GM12878 (cell line): ENCODE results near the gene PALLD. TPM values are rescaled to one million over a fixed set of nuclear protein-coding genes. Genes with fewer than 3 reads are reported as not detected.

Experiments used
- ATAC-seq: fragments of 200-7000 bp; cut with Tn5 transposase; 3 replicates; pipeline ENCODE4 v1.9.1; 2020; ENCODE audit warnings: mild to moderate bottlenecking, moderate library complexity
- BruUV-seq: library from RNA; stranded (reverse); fragments of 400-500 nt; replicated peaks from 2 replicates; lab custom pipeline; 2021; lab: Mats Ljungman, UMichigan
- CTCF ChIA-PET: fragments of 300-600 bp; sonication (Branson Sonifier 250); formaldehyde crosslinking; extraction: SDS; loops from one replicate; lab custom pipeline; 2021; ENCODE audit warnings: inconsistent platforms; lab: Yijun Ruan, JAX
- POLR2A ChIA-PET: fragments of 350-600 bp; formaldehyde crosslinking; extraction: SDS; loops from one replicate; lab custom pipeline; 2021; ENCODE audit warnings: inconsistent platforms; lab: Charles Lee
- RAD21 ChIA-PET: fragments of 300-600 bp; sonication (Branson Sonifier 250); formaldehyde crosslinking; loops from one replicate; lab custom pipeline; 2023; ENCODE audit warnings: antibody characterized with exemption; ENCODE audit not compliant: unreplicated experiment; lab: Charles Lee
- SMC1A ChIA-PET: fragments of 300-600 bp; sonication (Branson Sonifier 250); formaldehyde crosslinking; loops from one replicate; lab custom pipeline; 2023; ENCODE audit not compliant: unreplicated experiment, uncharacterized antibody; lab: Charles Lee
- DNase-seq: peaks from one replicate; pipeline ENCODE4 v3.0.0-alpha.2; 2011; ENCODE audit warnings: low read depth, low spot score
- FAIRE-seq: peaks from 3 replicates; lab custom pipeline; 2011; peaks lifted over from hg19 to GRCh38; lab: Jason Lieb, UNC
- H2AFZ ChIP-seq: 2 replicates; pipeline ENCODE4 v1.6.0; 2011; ENCODE audit warnings: low read depth, low read length, control low read depth; ENCODE audit not compliant: control insufficient read depth
- H3K27ac ChIP-seq: 2 replicates; pipeline ENCODE4 v1.5.1; 2011; ENCODE audit warnings: control low read depth; ENCODE audit not compliant: control insufficient read depth, insufficient read depth
- H3K27me3 ChIP-seq, 2 experiments: replicated peaks in 1 of 2; 2 replicates each; pipeline versions ENCODE4 v1.6.0 to v1.6.1; 2011; ENCODE audit warnings: low read length in 1 of 2; ENCODE audit not compliant: control insufficient read depth in 2 of 2, insufficient read depth in 2 of 2
- H3K36me3 ChIP-seq, 2 experiments: 2 replicates each; pipeline ENCODE4 v1.5.1; 2011; ENCODE audit warnings: low read length in 1 of 2; ENCODE audit not compliant: control insufficient read depth in 2 of 2, insufficient read depth in 2 of 2
- H3K4me1 ChIP-seq: 2 replicates; pipeline ENCODE4 v1.6.1; 2011; ENCODE audit warnings: mild to moderate bottlenecking, low read length, moderate library complexity, mixed read lengths; ENCODE audit not compliant: control insufficient read depth, insufficient read depth
- H3K4me2 ChIP-seq: 2 replicates; pipeline ENCODE4 v1.6.0; 2011; ENCODE audit warnings: control low read depth; ENCODE audit not compliant: control insufficient read depth, insufficient read depth
- H3K4me3 ChIP-seq: fragments of 200-600 bp; sonication (generic); 2 replicates; pipeline ENCODE4 v1.5.1; 2016
- H3K79me2 ChIP-seq: 2 replicates; pipeline ENCODE4 v1.6.0; 2011; ENCODE audit warnings: low read length; ENCODE audit not compliant: control insufficient read depth, insufficient read depth
- H3K9ac ChIP-seq: 2 replicates; pipeline ENCODE4 v1.8.0; 2011; ENCODE audit warnings: low read length, control low read depth, mixed read lengths; ENCODE audit not compliant: control insufficient read depth, insufficient read depth
- H3K9me3 ChIP-seq: replicated peaks from 3 replicates; pipeline ENCODE4 v1.5.1; 2011; ENCODE audit warnings: mild to moderate bottlenecking, low read length; ENCODE audit not compliant: control insufficient read depth, insufficient read depth
- H4K20me1 ChIP-seq: 2 replicates; pipeline ENCODE4 v1.6.0; 2011; ENCODE audit not compliant: control insufficient read depth, insufficient read depth
- EED ChIP-seq: sonication (generic); IDR thresholded peaks from 2 replicates; pipeline ENCODE4 v1.6.1; 2016; ENCODE audit warnings: antibody characterized with exemption, low read depth
- EZH2 ChIP-seq: IDR thresholded peaks from 2 replicates; pipeline ENCODE4 v1.6.1; 2012; ENCODE audit warnings: low read depth, mild to moderate bottlenecking, control low read depth, inconsistent platforms, low read length, borderline replicate concordance; ENCODE audit not compliant: control insufficient read depth
- HDAC6 ChIP-seq: fragments of 200-600 bp; sonication (generic); IDR thresholded peaks from one replicate; pipeline ENCODE4 v1.8.0; 2017; ENCODE audit warnings: antibody characterized with exemption; ENCODE audit not compliant: unreplicated experiment
- MTA3 ChIP-seq: IDR thresholded peaks from 2 replicates; pipeline ENCODE4 v1.6.1; 2012; ENCODE audit warnings: low read length, inconsistent platforms, borderline replicate concordance
- MYB ChIP-seq: fragments of 150-350 bp; IDR thresholded peaks from 2 replicates; pipeline ENCODE4 v1.6.1; 2014; ENCODE audit warnings: mild to moderate bottlenecking, low read depth, low read length, borderline replicate concordance
- RB1 ChIP-seq: fragments of 450-650 bp; formaldehyde crosslinking; IDR thresholded peaks from 2 replicates; pipeline ENCODE4 v1.6.1; 2017; ENCODE audit warnings: mild to moderate bottlenecking, borderline replicate concordance
- SMAD1 ChIP-seq: fragments of 450-650 bp; IDR thresholded peaks from 2 replicates; pipeline ENCODE4 v1.6.1; 2018; ENCODE audit warnings: mild to moderate bottlenecking, low read depth; ENCODE audit not compliant: partially characterized antibody
- TARDBP ChIP-seq: IDR thresholded peaks from 2 replicates; pipeline ENCODE4 v1.6.1; 2016; ENCODE audit warnings: borderline replicate concordance
- USF2 ChIP-seq: IDR thresholded peaks from 2 replicates; pipeline ENCODE4 v1.6.1; 2011; ENCODE audit warnings: low read depth, low read length, improper control_type of control experiment, borderline replicate concordance
- ZNF274 ChIP-seq: IDR thresholded peaks from one replicate; pipeline ENCODE4 v1.8.0; 2011; ENCODE audit not compliant: insufficient read length, insufficient read depth
- WGBS: methylation state at CpG from one replicate; pipeline ENCODE4 v1.1.6; 2016; ENCODE audit warnings: low lambda C conversion rate; ENCODE audit not compliant: insufficient replicate concordance, insufficient coverage; ENCODE audit errors: missing lambda C conversion rate; 5-methylcytosine and 5-hydroxymethylcytosine counted together
- in situ Hi-C: fragments of 300-500 bp; cut with MboI; formaldehyde crosslinking; loops from 9 replicates; pipeline ENCODE4 v1.14.3; 2018; ENCODE audit warnings: mixed read lengths
- intact Hi-C: fragments of 100-400 bp; cut with micrococcal nuclease; formaldehyde crosslinking; loops from one replicate; pipeline ENCODE4 v1.14.2; 2022; ENCODE audit not compliant: unreplicated experiment
- polyA plus RNA-seq, 11 experiments: library from polyadenylated mRNA; depleted of rRNA in 4 of 11; unstranded in 6 of 11; stranded (reverse) in 5 of 11; fragments of >200 nt; fragmentation: Nextera tagmentation in 4 of 11; fragmentation: Illumina TruSeq in 1 of 11; extraction: Ambion mirVana in 4 of 11; extraction: Trizol in 1 of 11; gene quantifications; 1 replicate in 1 of 11; 2 replicates in 10 of 11; pipeline versions ENCODE4 v1.2.1 to v1.2.3, GENCODE V29; 2011 to 2016; ENCODE audit warnings: inconsistent platforms in 2 of 11, missing spikeins in 2 of 11, low read depth in 1 of 11
- total RNA-seq, 4 experiments: library from RNA; depleted of rRNA in 3 of 4; stranded (reverse); fragments of >200 nt in 3 of 4; fragmentation: Illumina TruSeq in 1 of 4; extraction: Trizol in 1 of 4; gene quantifications; 2 replicates each; pipeline versions ENCODE4 v1.2.1 to v1.2.3, GENCODE V29; 2013 to 2021
- TF ChIP-seq, protein P1 (sequence below): fragments of 450-650 bp; IDR thresholded peaks from 2 replicates; pipeline ENCODE4 v1.6.1; 2017; ENCODE audit warnings: mild to moderate bottlenecking, low read depth, inconsistent platforms; ENCODE audit not compliant: poor library complexity, severe bottlenecking

The PALLD gene
- total and polyA plus RNA-seq, 10 of the 15 experiments (the other 5 are each of a cell fraction or from before 2014, with no cell fraction given): 1.0 to 7.7 (median 1.7) TPM

- ATAC-seq (no peak), FAIRE-seq (peak; percentile 75), DNase-seq (no peak)
- no peak overlapping the region for H2AFZ ChIP-seq
- CTCF ChIA-PET: no interaction called here
- no peaks in the 10 kb centered on the region for H3K36me3 ChIP-seq
- no peak overlapping the region for H3K4me3 ChIP-seq
- no peaks in the 10 kb centered on the region for H4K20me1 ChIP-seq
- TF ChIP-seq, protein P1, sequence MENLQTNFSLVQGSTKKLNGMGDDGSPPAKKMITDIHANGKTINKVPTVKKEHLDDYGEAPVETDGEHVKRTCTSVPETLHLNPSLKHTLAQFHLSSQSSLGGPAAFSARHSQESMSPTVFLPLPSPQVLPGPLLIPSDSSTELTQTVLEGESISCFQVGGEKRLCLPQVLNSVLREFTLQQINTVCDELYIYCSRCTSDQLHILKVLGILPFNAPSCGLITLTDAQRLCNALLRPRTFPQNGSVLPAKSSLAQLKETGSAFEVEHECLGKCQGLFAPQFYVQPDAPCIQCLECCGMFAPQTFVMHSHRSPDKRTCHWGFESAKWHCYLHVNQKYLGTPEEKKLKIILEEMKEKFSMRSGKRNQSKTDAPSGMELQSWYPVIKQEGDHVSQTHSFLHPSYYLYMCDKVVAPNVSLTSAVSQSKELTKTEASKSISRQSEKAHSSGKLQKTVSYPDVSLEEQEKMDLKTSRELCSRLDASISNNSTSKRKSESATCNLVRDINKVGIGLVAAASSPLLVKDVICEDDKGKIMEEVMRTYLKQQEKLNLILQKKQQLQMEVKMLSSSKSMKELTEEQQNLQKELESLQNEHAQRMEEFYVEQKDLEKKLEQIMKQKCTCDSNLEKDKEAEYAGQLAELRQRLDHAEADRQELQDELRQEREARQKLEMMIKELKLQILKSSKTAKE: no peak
- TF ChIP-seq ZNF274: no peak
- no peak for TF ChIP-seq RB1
- no peaks in the 10 kb centered on the region for H3K9me3 ChIP-seq
- POLR2A ChIA-PET: no interaction called here
- 54% methylated on average over 5 of the region's 5 CpGs for WGBS
- SMC1A ChIA-PET: no interaction called here
- peaks cover 0 to 4% of the 10 kb centered on the region in 2 experiments; a peak in 1 of 4 replicates for H3K27me3 ChIP-seq
- H3K79me2 ChIP-seq: no peaks in the 10 kb centered on the region
- intact Hi-C loops (no loop called here), in situ Hi-C loops (no loop called here)
- H3K4me2 ChIP-seq: no peak overlapping the region
- RAD21 ChIA-PET: no interaction called here
- H3K4me1 ChIP-seq: no peaks in the 10 kb centered on the region
- no peak overlapping the region for H3K9ac ChIP-seq
- BruUV-seq: no TSS peak
- H3K27ac ChIP-seq: no peak overlapping the region
Measured at GRCh38 chr4:168868044-168868781, 371.4 kb downstream of the PALLD start.

- RAD21 ChIA-PET: no interaction called here
- TF ChIP-seq, protein P1: no peak
- no peak for TF ChIP-seq SMAD1
- no peak for TF ChIP-seq HDAC6
- no peak for TF ChIP-seq EED
- TF ChIP-seq MTA3: no peak
- TF ChIP-seq MYB: no peak
- TF ChIP-seq ZNF274: no peak
- no peak for TF ChIP-seq EZH2
- TF ChIP-seq USF2: no peak
- no peak for TF ChIP-seq TARDBP
Measured at GRCh38 chr4:168868802-168869201, 371.9 kb downstream of the PALLD start.

More at GRCh38 chr4:168868802-168869201, 371.9 kb downstream of the PALLD start:
- CTCF ChIA-PET: no interaction called here
- intact Hi-C loops: no loop called here
- no peaks in the 10 kb centered on the region for H3K36me3 ChIP-seq
- H3K4me1 ChIP-seq: no peaks in the 10 kb centered on the region
- DNase-seq (no peak), ATAC-seq (no peak), FAIRE-seq (no peak)
- H3K9ac ChIP-seq: no peak overlapping the region
- in situ Hi-C loops: no loop called here
- no peaks in the 10 kb centered on the region for H3K9me3 ChIP-seq
- POLR2A ChIA-PET: no interaction called here
- H3K27ac ChIP-seq: no peak overlapping the region
- 51% methylated on average over 5 of the region's 5 CpGs for WGBS
- no peak overlapping the region for H3K4me3 ChIP-seq
- no peaks in the 10 kb centered on the region for H3K79me2 ChIP-seq
- no peak overlapping the region for H3K4me2 ChIP-seq
- H2AFZ ChIP-seq: no peak overlapping the region
- SMC1A ChIA-PET: no interaction called here
- no peaks in the 10 kb centered on the region for H4K20me1 ChIP-seq
- peaks cover 0 to 4% of the 10 kb centered on the region in 2 experiments; a peak in 1 of 4 replicates for H3K27me3 ChIP-seq
- BruUV-seq: no TSS peak
